Nephron (organoid): ENCODE results near the gene NOL4L.

Source experiments
- H3K27ac Mint-ChIP-seq, 3 experiments: 2 replicates each; pipeline ENCODE4 v1.8.0; 2020; ENCODE audit warnings: mixed read lengths in 3 of 3, mild to moderate bottlenecking in 2 of 3, moderate library complexity in 1 of 3
- H3K27me3 Mint-ChIP-seq: 2 replicates; pipeline ENCODE4 v1.8.0; 2021; ENCODE audit warnings: low read depth, mild to moderate bottlenecking, moderate library complexity, mixed read lengths
- H3K36me3 Mint-ChIP-seq: 2 replicates; pipeline ENCODE4 v1.8.0; 2020; ENCODE audit warnings: low read depth, mixed read lengths
- H3K4me1 Mint-ChIP-seq: 2 replicates; pipeline ENCODE4 v1.8.0; 2020; ENCODE audit warnings: mixed read lengths
- H3K4me3 Mint-ChIP-seq, 3 experiments: 2 replicates each; pipeline ENCODE4 v1.8.0; 2020; ENCODE audit warnings: mild to moderate bottlenecking in 3 of 3, mixed read lengths in 3 of 3, moderate library complexity in 2 of 3
- H3K9me3 Mint-ChIP-seq: 2 replicates; pipeline ENCODE4 v1.8.0; 2020; ENCODE audit warnings: mixed read lengths
- CTCF ChIP-seq, 3 experiments: fragments of 200-600 bp; sonication (generic); IDR thresholded peaks; one replicate each; pipeline ENCODE4 v1.5.0; 2021; ENCODE audit warnings: antibody characterized with exemption in 3 of 3; ENCODE audit not compliant: unreplicated experiment in 3 of 3

The NOL4L gene

GRCh38 chr20:32628960-32629530 lies 43.9 kb upstream of the NOL4L start:
- H3K9me3 Mint-ChIP-seq: no peaks in the 10 kb centered on the region
- H3K4me1 Mint-ChIP-seq: peaks cover 53% of the 10 kb centered on the region
- H3K27me3 Mint-ChIP-seq: peaks cover 18% of the 10 kb centered on the region
- peak overlapping the region; percentile 26 to 54 (median 52) for H3K27ac Mint-ChIP-seq
- H3K4me3 Mint-ChIP-seq: no peak overlapping the region
- no peak for TF ChIP-seq CTCF (IDR thresholded peaks at IDR 0.05; ENCODE audit: unreplicated experiment in 3 of 3)
- H3K36me3 Mint-ChIP-seq: no peaks in the 10 kb centered on the region

- Mint-ChIP-seq H3K27ac (peak overlapping the region; percentile 55 to 86 (median 63)), H3K4me3 (peak overlapping the region in 1 of 3 experiments; percentile 23), H3K9me3 (no peaks in the 10 kb centered on the region), H3K36me3 (no peaks in the 10 kb centered on the region), H3K27me3 (peaks cover 13% of the 10 kb centered on the region), H3K4me1 (peaks cover 38% of the 10 kb centered on the region)
- no peak for TF ChIP-seq CTCF (IDR thresholded peaks at IDR 0.05; ENCODE audit: unreplicated experiment in 3 of 3)
These were observed 41.9 kb upstream of the NOL4L start for GRCh38 chr20:32626859-32627636.

- H3K36me3 Mint-ChIP-seq: no peaks in the 10 kb centered on the region
- H3K4me3 Mint-ChIP-seq: no peak overlapping the region
- H3K4me1 Mint-ChIP-seq: peaks cover 36% of the 10 kb centered on the region
- no peak for TF ChIP-seq CTCF (IDR thresholded peaks at IDR 0.05; ENCODE audit: unreplicated experiment in 3 of 3)
- peak overlapping the region in 1 of 3 experiments; percentile 38 for H3K27ac Mint-ChIP-seq
- H3K27me3 Mint-ChIP-seq: peaks cover 10% of the 10 kb centered on the region
- no peaks in the 10 kb centered on the region for H3K9me3 Mint-ChIP-seq
These were observed 41.3 kb upstream of the NOL4L start for GRCh38 chr20:32626407-32626806.

- peaks cover 8% of the 10 kb centered on the region for H3K27me3 Mint-ChIP-seq
- TF ChIP-seq CTCF (IDR thresholded peaks at IDR 0.05; ENCODE audit: unreplicated experiment in 3 of 3): no peak
- H3K36me3 Mint-ChIP-seq: no peaks in the 10 kb centered on the region
- no peaks in the 10 kb centered on the region for H3K9me3 Mint-ChIP-seq
- peak overlapping the region in 1 of 3 experiments; percentile 38 for H3K27ac Mint-ChIP-seq
- no peak overlapping the region for H3K4me3 Mint-ChIP-seq
- peaks cover 35% of the 10 kb centered on the region for H3K4me1 Mint-ChIP-seq
These were observed 40.9 kb upstream of the NOL4L start for GRCh38 chr20:32625996-32626395.

GRCh38 chr20:32624687-32625345 lies 39.7 kb upstream of the NOL4L start:
- Mint-ChIP-seq H3K4me1 (peaks cover 31% of the 10 kb centered on the region), H3K27ac (peak overlapping the region in 2 of 3 experiments; percentile 47 to 55), H3K9me3 (no peaks in the 10 kb centered on the region), H3K27me3 (peaks cover 8% of the 10 kb centered on the region), H3K36me3 (no peaks in the 10 kb centered on the region), H3K4me3 (no peak overlapping the region)
- no peak for TF ChIP-seq CTCF (IDR thresholded peaks at IDR 0.05; ENCODE audit: unreplicated experiment in 3 of 3)
